WERI-Rb-1 (cell line): ENCODE measurements around the gene RAB2B.

ENCODE experiments used
- DNase-seq: peaks from one replicate; pipeline ENCODE4 v3.0.0-alpha.2; 2020
- H3K27ac ChIP-seq: fragments of 250-450 bp; sonication (Bioruptor Pico); 2 replicates; pipeline ENCODE4 v1.5.1; 2020; ENCODE audit warnings: mild to moderate bottlenecking, moderate library complexity
- H3K27me3 ChIP-seq: fragments of 250-450 bp; sonication (Bioruptor Pico); 2 replicates; pipeline ENCODE4 v1.5.1; 2021; ENCODE audit warnings: mild to moderate bottlenecking, low read depth, moderate library complexity; ENCODE audit not compliant: insufficient read depth, severe bottlenecking
- H3K36me3 ChIP-seq: fragments of 250-450 bp; sonication (Bioruptor Pico); 2 replicates; pipeline ENCODE4 v1.5.1; 2020; ENCODE audit warnings: mild to moderate bottlenecking, moderate library complexity
- H3K4me3 ChIP-seq: 2 replicates; pipeline ENCODE4 v1.5.1; 2011; ENCODE audit warnings: low read depth, mild to moderate bottlenecking, control low read depth, low read length
- H3K9me3 ChIP-seq: fragments of 250-450 bp; sonication (Bioruptor Pico); 2 replicates; pipeline ENCODE4 v1.5.1; 2021; ENCODE audit warnings: mild to moderate bottlenecking, moderate library complexity; ENCODE audit not compliant: severe bottlenecking
- CTCF ChIP-seq: IDR thresholded peaks from 2 replicates; pipeline ENCODE4 v1.5.1; 2011; ENCODE audit warnings: low read depth, mild to moderate bottlenecking, control low read depth, inconsistent platforms, low read length

Gene RAB2B

DNA sequence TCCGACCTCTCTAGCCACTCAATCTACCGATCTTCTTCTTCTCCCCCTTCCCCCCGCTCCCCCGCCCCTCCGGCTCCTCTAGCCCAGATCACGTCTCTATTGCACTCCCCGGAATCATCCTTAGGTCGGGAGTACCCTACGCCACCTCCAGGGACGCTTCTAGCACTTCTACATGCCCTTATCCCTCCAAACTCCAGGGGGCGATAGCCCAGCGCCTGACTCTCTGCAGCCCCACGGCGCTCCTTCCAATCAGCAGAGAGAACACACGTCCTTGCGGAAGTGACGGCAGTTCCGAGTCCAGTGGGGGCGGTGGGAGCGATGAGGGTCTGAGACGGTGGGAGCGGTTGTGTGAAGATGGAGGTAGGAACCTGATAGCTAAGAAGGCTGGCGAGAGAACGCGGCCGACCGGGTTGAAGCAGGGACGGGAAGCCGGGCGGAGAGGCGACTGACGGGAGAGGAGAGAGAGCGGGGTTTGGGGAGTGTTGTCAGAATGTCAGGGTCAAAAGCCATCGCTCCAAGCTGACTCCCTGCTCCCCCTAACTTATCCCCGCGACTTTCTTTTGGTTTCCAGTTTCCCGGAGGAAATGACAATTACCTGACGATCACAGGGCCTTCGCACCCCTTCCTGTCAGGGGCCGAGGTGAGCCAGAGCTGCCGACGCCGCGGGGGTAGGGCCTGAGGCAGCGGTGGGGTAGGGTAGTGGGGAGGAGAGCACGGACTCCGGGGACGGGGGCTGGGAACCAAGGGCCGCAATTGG, at the start of gene RAB2B, which contains the start of gene TOX4:
RAB2B (minus strand) TSS at position 35 of the 757 bp plus-strand sequence. CDS start 87 bp downstream, outside the sequence.
TOX4 (plus strand) TSS at position 271 of the 757 bp plus-strand sequence; CDS start at position 355, 84 bp downstream.
- H3K27ac ChIP-seq, result peak within 1 kb of the TSS; percentile 71
- peak; percentile 97 for DNase-seq
- H3K4me3 ChIP-seq, result peak within 1 kb of the TSS; percentile 99
- H3K36me3 ChIP-seq, result peaks cover 17% of the 10 kb centered on the region
- H3K9me3 ChIP-seq, result no peaks in the 10 kb centered on the region
- H3K27me3 ChIP-seq, result no peaks in the 10 kb centered on the region
- peak; percentile 94 for TF ChIP-seq CTCF

- Histone ChIP-seq H3K9me3 (no peaks in the 10 kb centered on the region), H3K27ac (peak within 1 kb of the TSS; percentile 97), H3K4me3 (peak within 1 kb of the TSS; percentile 83), H3K27me3 (no peaks in the 10 kb centered on the region), H3K36me3 (peaks cover 41% of the 10 kb centered on the region)
- no peak for TF ChIP-seq CTCF
- DNase-seq, result peak; percentile 97
These were observed 49.4 kb upstream of the RAB2B start, which contains the start of gene SALL2 for GRCh38 chr14:21525962-21526671. Gene SALL2 (minus strand): TSS chr14:21526346. CDS start chr14:21526127, 219 bp downstream.

DNA sequence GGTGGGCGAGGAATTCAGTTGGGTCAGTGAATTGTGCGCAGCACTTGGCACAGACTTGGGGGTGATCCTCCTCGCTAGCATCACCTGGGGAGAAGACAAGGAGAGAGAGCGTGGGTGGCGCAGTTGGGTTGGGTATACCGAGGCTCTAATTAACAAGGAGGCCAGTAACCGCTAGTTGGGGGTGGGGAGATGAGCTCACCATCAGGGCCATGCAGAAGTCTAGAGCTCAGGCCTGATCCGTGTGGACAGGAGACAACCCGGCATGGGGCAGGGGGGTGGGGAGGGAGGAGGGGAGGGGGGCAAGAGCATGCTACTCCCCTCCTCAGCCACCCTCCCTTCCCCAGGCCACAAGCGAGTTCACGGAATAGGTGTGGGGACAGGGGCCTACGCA, 48.8 kb upstream of the RAB2B start:
- peaks cover 41% of the 10 kb centered on the region for H3K36me3 ChIP-seq
- peak overlapping the region; percentile 83 for H3K4me3 ChIP-seq
- H3K27me3 ChIP-seq, result no peaks in the 10 kb centered on the region
- H3K9me3 ChIP-seq, result no peaks in the 10 kb centered on the region
- no peak for TF ChIP-seq CTCF
- peak overlapping the region; percentile 97 for H3K27ac ChIP-seq
- DNase-seq, result peak; percentile 75

DNA sequence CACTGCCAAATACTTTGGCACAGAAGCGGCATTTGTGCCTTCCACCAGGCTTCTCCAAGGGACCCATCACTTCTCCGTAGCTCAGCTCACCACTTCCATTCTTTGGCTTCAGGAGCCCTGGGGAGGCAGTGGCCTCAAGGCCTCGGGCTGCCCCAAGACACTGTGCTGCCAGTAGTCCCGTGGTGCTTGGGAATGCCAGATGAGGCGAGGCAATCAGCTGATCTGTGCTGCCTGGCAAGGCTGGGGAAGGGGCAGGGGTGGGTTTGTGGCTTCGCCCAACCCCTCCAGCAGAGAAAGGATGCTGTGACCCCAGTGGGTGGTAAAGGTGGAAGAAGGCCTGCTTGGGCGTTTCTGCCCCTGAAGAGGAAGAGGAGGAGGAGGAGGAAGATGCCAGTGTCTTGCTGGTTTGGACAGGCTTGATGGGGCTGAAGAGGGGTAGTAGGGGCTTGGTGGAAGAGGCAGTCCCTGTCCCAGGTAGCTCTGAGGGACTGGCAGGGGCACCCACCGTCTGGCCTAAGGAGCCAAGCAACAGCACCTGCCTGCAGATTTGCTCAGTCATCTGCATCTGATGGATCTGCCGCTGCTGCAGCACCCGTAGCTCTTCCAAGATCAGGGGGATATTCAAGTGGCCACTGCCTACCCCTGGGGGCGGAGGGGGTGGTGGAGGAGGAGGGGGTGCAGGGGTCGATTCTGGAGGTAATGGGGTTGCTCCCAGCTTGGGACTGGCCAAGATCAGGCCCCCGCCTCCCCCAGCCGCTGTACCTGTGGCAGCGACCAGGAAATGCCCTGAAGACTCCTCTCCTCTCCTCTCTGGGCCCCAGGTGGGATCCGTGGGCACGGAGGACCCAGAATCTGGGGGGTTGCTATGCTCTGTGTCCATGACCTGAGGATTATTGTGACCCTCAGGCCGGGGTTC, 48.1 kb upstream of the RAB2B start:
- Histone ChIP-seq H3K4me3 (peak overlapping the region; percentile 83), H3K27ac (peak overlapping the region; percentile 97), H3K36me3 (peaks cover 41% of the 10 kb centered on the region), H3K9me3 (no peaks in the 10 kb centered on the region), H3K27me3 (no peaks in the 10 kb centered on the region)
- DNase-seq, result no peak
- TF ChIP-seq CTCF, result no peak

GRCh38 chr14:21523203-21523602, 46.4 kb upstream of the RAB2B start:
- no peak for TF ChIP-seq CTCF
- no peak for DNase-seq
- Histone ChIP-seq H3K9me3 (no peaks in the 10 kb centered on the region), H3K4me3 (no peak overlapping the region), H3K36me3 (peaks cover 41% of the 10 kb centered on the region), H3K27ac (no peak overlapping the region), H3K27me3 (no peaks in the 10 kb centered on the region)
